K562 (cell line): ENCODE measurements around the gene NEMP1. TPM values are rescaled to one million over a fixed set of nuclear protein-coding genes. Genes with fewer than 3 reads are reported as not detected.

Experiments
- CXXC5 ChIP-seq: fragments of 250-450 bp; sonication (Bioruptor Pico); IDR thresholded peaks from 2 replicates; pipeline ENCODE4 v1.8.0; 2022; ENCODE audit warnings: inconsistent platforms, mild to moderate bottlenecking, moderate library complexity
- FOXK2 ChIP-seq, 2 experiments: fragments of 450-650 bp; IDR thresholded peaks in 1 of 2; conservative IDR thresholded peaks in 1 of 2; 2 replicates each; pipeline ENCODE4 v1.6.1; 2016; ENCODE audit warnings: low read depth in 2 of 2, mild to moderate bottlenecking in 1 of 2
- KAT8 ChIP-seq: fragments of 450-650 bp; IDR thresholded peaks from 2 replicates; pipeline ENCODE4 v1.6.1; 2016; ENCODE audit warnings: low read depth, mild to moderate bottlenecking
- TBL1XR1 ChIP-seq, 2 experiments: IDR thresholded peaks; 2 replicates each; pipeline ENCODE4 v1.6.1; 2012; ENCODE audit warnings: improper control_type of control experiment in 2 of 2, low read length in 2 of 2, mild to moderate bottlenecking in 1 of 2
- polyA plus RNA-seq, 8 experiments: library from polyadenylated mRNA; depleted of rRNA in 4 of 8; stranded (reverse) in 5 of 8; unstranded in 3 of 8; fragments of >200 nt; fragmentation: Nextera tagmentation in 2 of 8; fragmentation: Illumina TruSeq in 1 of 8; extraction: Ambion mirVana in 2 of 8; extraction: Trizol in 1 of 8; gene quantifications; 2 replicates each; pipeline versions ENCODE4 v1.2.1 to v1.2.3, GENCODE V29; 2011 to 2014; ENCODE audit warnings: inconsistent platforms in 1 of 8, missing spikeins in 1 of 8
- total RNA-seq, 7 experiments: library from RNA; depleted of rRNA in 6 of 7; stranded (reverse); fragments of >200 nt in 6 of 7; fragmentation: Illumina TruSeq in 2 of 7; extraction: Trizol in 2 of 7; gene quantifications; 2 replicates each; pipeline versions ENCODE4 v1.2.1 to v1.2.3, GENCODE V29; 2011 to 2021; ENCODE audit warnings: low replicate concordance in 1 of 7
- TF ChIP-seq, protein P1 (sequence below), 2 experiments: fragments of 450-650 bp in 1 of 2; sonication (generic) in 1 of 2; formaldehyde crosslinking in 1 of 2; IDR thresholded peaks; 2 replicates each; pipeline versions ENCODE4 v1.7.1 to v1.9.0; 2016 to 2022; ENCODE audit warnings: inconsistent platforms in 1 of 2, mild to moderate bottlenecking in 1 of 2, missing genetic modification reagents in 1 of 2
- TF ChIP-seq, protein P2 (sequence below): sonication (generic); formaldehyde crosslinking; IDR thresholded peaks from 2 replicates; pipeline ENCODE4 v1.9.0; 2022; ENCODE audit warnings: mild to moderate bottlenecking, missing genetic modification reagents

The NEMP1 gene
- total and polyA plus RNA-seq, 9 of the 15 experiments (the other 6 are each of a cell fraction or from before 2014, with no cell fraction given) = 9.5 to 82.2 (median 41.2) TPM

DNA sequence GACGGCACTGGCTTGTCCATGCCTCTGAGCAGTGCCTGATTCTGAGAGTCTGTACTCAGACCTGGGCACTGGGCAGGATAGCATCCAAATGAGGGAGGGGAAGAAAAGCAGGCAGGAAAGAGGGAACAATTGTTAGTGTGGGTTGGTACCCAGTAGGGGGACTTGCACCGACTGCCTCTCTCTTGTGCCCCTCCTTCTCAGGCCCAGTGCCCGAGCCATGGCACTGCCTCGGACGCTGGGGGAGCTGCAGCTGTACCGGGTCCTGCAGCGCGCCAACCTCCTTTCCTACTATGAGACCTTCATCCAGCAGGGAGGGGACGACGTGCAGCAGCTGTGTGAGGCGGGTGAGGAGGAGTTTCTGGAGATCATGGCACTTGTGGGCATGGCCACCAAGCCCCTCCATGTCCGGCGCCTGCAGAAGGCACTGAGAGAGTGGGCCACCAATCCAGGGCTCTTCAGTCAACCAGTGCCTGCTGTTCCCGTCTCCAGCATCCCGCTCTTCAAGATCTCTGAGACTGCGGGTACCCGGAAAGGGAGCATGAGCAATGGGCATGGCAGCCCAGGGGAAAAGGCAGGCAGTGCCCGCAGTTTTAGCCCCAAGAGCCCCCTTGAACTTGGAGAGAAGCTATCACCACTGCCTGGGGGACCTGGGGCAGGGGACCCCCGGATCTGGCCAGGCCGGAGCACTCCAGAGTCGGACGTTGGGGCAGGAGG, 12.5 kb upstream of the NEMP1 start (continued):
- TF ChIP-seq, protein P1, sequence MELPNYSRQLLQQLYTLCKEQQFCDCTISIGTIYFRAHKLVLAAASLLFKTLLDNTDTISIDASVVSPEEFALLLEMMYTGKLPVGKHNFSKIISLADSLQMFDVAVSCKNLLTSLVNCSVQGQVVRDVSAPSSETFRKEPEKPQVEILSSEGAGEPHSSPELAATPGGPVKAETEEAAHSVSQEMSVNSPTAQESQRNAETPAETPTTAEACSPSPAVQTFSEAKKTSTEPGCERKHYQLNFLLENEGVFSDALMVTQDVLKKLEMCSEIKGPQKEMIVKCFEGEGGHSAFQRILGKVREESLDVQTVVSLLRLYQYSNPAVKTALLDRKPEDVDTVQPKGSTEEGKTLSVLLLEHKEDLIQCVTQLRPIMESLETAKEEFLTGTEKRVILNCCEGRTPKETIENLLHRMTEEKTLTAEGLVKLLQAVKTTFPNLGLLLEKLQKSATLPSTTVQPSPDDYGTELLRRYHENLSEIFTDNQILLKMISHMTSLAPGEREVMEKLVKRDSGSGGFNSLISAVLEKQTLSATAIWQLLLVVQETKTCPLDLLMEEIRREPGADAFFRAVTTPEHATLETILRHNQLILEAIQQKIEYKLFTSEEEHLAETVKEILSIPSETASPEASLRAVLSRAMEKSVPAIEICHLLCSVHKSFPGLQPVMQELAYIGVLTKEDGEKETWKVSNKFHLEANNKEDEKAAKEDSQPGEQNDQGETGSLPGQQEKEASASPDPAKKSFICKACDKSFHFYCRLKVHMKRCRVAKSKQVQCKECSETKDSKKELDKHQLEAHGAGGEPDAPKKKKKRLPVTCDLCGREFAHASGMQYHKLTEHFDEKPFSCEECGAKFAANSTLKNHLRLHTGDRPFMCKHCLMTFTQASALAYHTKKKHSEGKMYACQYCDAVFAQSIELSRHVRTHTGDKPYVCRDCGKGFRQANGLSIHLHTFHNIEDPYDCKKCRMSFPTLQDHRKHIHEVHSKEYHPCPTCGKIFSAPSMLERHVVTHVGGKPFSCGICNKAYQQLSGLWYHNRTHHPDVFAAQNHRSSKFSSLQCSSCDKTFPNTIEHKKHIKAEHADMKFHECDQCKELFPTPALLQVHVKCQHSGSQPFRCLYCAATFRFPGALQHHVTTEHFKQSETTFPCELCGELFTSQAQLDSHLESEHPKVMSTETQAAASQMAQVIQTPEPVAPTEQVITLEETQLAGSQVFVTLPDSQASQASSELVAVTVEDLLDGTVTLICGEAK (IDR thresholded peaks at IDR 0.05) = no peak
- TF ChIP-seq, protein P1 (CRISPR knock-in tag; IDR thresholded peaks at IDR 0.05) = no peak
- TF ChIP-seq CXXC5 (CRISPR knock-in tag) = no peak
- TF ChIP-seq TBL1XR1 (IDR thresholded peaks at IDR 0.05; ENCODE audit: low read length in 2 of 2) = no peak
- TF ChIP-seq, protein P2, sequence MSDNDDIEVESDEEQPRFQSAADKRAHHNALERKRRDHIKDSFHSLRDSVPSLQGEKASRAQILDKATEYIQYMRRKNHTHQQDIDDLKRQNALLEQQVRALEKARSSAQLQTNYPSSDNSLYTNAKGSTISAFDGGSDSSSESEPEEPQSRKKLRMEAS (CRISPR knock-in tag) = no peak
- TF ChIP-seq FOXK2 (conservative IDR thresholded peaks at IDR 0.05 in 1 of 2, IDR thresholded peaks at IDR 0.05 in 1 of 2; ENCODE audit: low read depth in 2 of 2) = no peak
- TF ChIP-seq KAT8 = no peak
